PC-9 (cell line): ENCODE data around the gene TMEM240. TPM values are rescaled to one million over a fixed set of nuclear protein-coding genes. Genes with fewer than 3 reads are reported as not detected.

Experiments used
- BruUV-seq: library from RNA; stranded (reverse); fragments of 400-500 nt; replicated peaks from 2 replicates; lab custom pipeline; 2021; lab: Mats Ljungman, UMichigan
- CTCF ChIA-PET: fragments of 300-600 bp; sonication (Branson Sonifier 250); formaldehyde crosslinking; loops from one replicate; lab custom pipeline; 2022; ENCODE audit warnings: antibody characterized with exemption; lab: Charles Lee
- POLR2A ChIA-PET: fragments of 300-600 bp; sonication (Branson Sonifier 250); formaldehyde crosslinking; loops from one replicate; lab custom pipeline; 2022; ENCODE audit warnings: antibody characterized with exemption; ENCODE audit not compliant: unreplicated experiment; lab: Charles Lee
- DNase-seq, 2 experiments: peaks; one replicate each; pipeline versions ENCODE4 v3.0.0 to v3.0.0-alpha.2; 2015 to 2022; ENCODE audit warnings: mixed read lengths in 1 of 2
- H2AFZ ChIP-seq: fragments of 200-600 bp; sonication (generic); 2 replicates; pipeline ENCODE4 v1.8.1; 2017; ENCODE audit warnings: antibody characterized with exemption
- H3F3A ChIP-seq: fragments of 200-600 bp; sonication (generic); 2 replicates; pipeline ENCODE4 v1.8.1; 2017; ENCODE audit warnings: antibody characterized with exemption, mild to moderate bottlenecking, low read depth; ENCODE audit not compliant: insufficient read depth
- H3K27ac ChIP-seq: fragments of 200-600 bp; sonication (generic); 2 replicates; pipeline ENCODE4 v1.6.1; 2016; ENCODE audit warnings: mixed run types
- H3K27me3 ChIP-seq: fragments of 200-600 bp; sonication (generic); 2 replicates; pipeline ENCODE4 v1.6.1; 2016; ENCODE audit warnings: low read depth, mixed run types; ENCODE audit not compliant: insufficient read depth
- H3K36me3 ChIP-seq: fragments of 200-600 bp; sonication (generic); 2 replicates; pipeline ENCODE4 v1.6.1; 2016; ENCODE audit warnings: low read depth, mixed run types
- H3K4me1 ChIP-seq: fragments of 200-600 bp; sonication (generic); replicated peaks from 2 replicates; pipeline ENCODE4 v1.6.1; 2016; ENCODE audit warnings: mixed run types; ENCODE audit not compliant: insufficient read depth
- H3K4me2 ChIP-seq: fragments of 200-600 bp; sonication (generic); 2 replicates; pipeline ENCODE4 v1.6.1; 2017; ENCODE audit warnings: mixed run types
- H3K4me3 ChIP-seq: fragments of 200-600 bp; sonication (generic); 2 replicates; pipeline ENCODE4 v1.6.1; 2016; ENCODE audit warnings: mixed run types
- H3K79me2 ChIP-seq: fragments of 200-600 bp; sonication (generic); 2 replicates; pipeline ENCODE4 v1.6.1; 2017; ENCODE audit warnings: low read depth, mixed run types
- H3K9me2 ChIP-seq: fragments of 200-600 bp; sonication (generic); 2 replicates; pipeline ENCODE4 v1.8.1; 2017; ENCODE audit warnings: mild to moderate bottlenecking; ENCODE audit not compliant: insufficient read depth
- H3K9me3 ChIP-seq: fragments of 200-600 bp; sonication (generic); 2 replicates; pipeline ENCODE4 v1.8.1; 2016; ENCODE audit warnings: low read depth; ENCODE audit not compliant: insufficient read depth
- H4K20me1 ChIP-seq: fragments of 200-600 bp; sonication (generic); 2 replicates; pipeline ENCODE4 v1.8.1; 2017; ENCODE audit not compliant: insufficient read depth
- CTCF ChIP-seq: fragments of 200-600 bp; sonication (generic); conservative IDR thresholded peaks from 2 replicates; pipeline ENCODE4 v1.6.1; 2017; ENCODE audit warnings: mixed run types, antibody characterized with exemption, mild to moderate bottlenecking, moderate library complexity
- EZH2 ChIP-seq: fragments of 200-600 bp; sonication (generic); IDR thresholded peaks from 2 replicates; pipeline ENCODE4 v1.8.0; 2017; ENCODE audit warnings: antibody characterized with exemption, low read depth
- intact Hi-C: fragments of 100-400 bp; cut with micrococcal nuclease; formaldehyde crosslinking; loops from one replicate; pipeline ENCODE4 v1.10.0; 2022; ENCODE audit not compliant: unreplicated experiment
- total RNA-seq: library from RNA; stranded (reverse); gene quantifications from 2 replicates; pipeline ENCODE4 v1.2.3, GENCODE V29; 2021

The TMEM240 gene
- total RNA-seq, 1 experiment from 2014 or later = 8.3 TPM

DNA sequence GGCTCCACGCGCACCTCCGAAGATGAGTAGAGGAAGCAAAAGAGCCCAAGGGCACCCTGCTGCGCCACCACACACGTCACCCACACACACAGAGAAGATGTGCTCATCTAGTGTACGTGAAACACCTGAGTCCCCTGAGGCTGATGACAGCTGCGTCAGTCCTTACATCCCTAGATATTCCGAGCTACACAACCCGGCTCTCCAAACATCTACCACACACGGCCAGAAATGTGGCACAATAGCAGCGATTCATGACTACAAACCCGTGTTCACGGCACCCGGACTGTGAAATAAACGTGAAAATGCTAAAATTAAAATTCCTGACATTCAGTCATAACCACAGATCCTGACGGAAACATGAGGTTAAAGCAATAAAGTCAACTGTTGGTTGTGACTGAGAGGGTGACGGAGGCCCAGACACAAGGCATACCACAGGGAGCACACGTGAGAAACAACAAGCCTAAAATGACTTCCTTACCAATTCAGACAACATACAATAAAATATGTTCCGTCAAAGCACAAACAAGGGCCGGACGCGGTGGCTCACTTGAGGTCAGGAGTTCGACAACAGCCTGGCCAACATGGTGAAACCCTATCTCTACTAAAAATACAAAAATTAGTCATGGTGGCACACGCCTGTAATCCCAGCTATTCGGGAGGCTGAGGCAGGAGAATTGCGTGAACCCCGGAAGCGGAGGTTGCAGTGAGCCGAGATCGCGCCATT is 26.9 kb upstream of the TMEM240 start:
- POLR2A ChIA-PET = no interaction called here
- H3K36me3 ChIP-seq = 0 out of 2 replicates have a peak, but pooled peaks cover 19% of the 10 kb centered on the region

GRCh38 chr1:1565340-1565739 is 24.9 kb upstream of the TMEM240 start:
- Histone ChIP-seq H3K9me3 (no peaks in the 10 kb centered on the region), H3K9me2 (no peaks in the 10 kb centered on the region), H2AFZ (no peak overlapping the region), H3K27ac (no peak overlapping the region), H3K79me2 (peaks cover 77% of the 10 kb centered on the region), H3K36me3 (0 out of 2 replicates have a peak, but pooled peaks cover 21% of the 10 kb centered on the region), H3K4me2 (no peak overlapping the region), H4K20me1 (peaks cover 80% of the 10 kb centered on the region), H3F3A (peaks cover 1% of the 10 kb centered on the region; the same call in 1 of the 2 replicates), H3K27me3 (no peaks in the 10 kb centered on the region), H3K4me3 (no peak overlapping the region), H3K4me1 (no peaks in the 10 kb centered on the region)
- intact Hi-C loops = no loop called here
- BruUV-seq = no TSS peak
- POLR2A ChIA-PET = no interaction called here
- CTCF ChIA-PET = no interaction called here
- no peak for TF ChIP-seq CTCF
- no peak for TF ChIP-seq EZH2
- DNase-seq = no peak

More for the DNA sequence above, 26.9 kb upstream of the TMEM240 start:
- TF ChIP-seq CTCF = no peak
- no peak for TF ChIP-seq EZH2
- Histone ChIP-seq H3K4me3 (no peak overlapping the region), H3K4me2 (no peak overlapping the region), H3K9me2 (no peaks in the 10 kb centered on the region), H3K27ac (no peak overlapping the region), H2AFZ (no peak overlapping the region), H3K9me3 (no peaks in the 10 kb centered on the region), H3K4me1 (no peaks in the 10 kb centered on the region), H3K79me2 (peaks cover 93% of the 10 kb centered on the region), H4K20me1 (peaks cover 93% of the 10 kb centered on the region), H3F3A (peaks cover 4% of the 10 kb centered on the region; the same call in 1 of the 2 replicates), H3K27me3 (no peaks in the 10 kb centered on the region)
- DNase-seq = no peak
- CTCF ChIA-PET = no interaction called here
- intact Hi-C loops = no loop called here
- no TSS peak for BruUV-seq

GRCh38 chr1:1564268-1564667 is 23.8 kb upstream of the TMEM240 start:
- ChIA-PET POLR2A (no interaction called here), CTCF (no interaction called here)
- H3K9me3 ChIP-seq = no peaks in the 10 kb centered on the region

More at GRCh38 chr1:1564268-1564667, 23.8 kb upstream of the TMEM240 start:
- TF ChIP-seq EZH2 (no peak), CTCF (no peak)
- no TSS peak for BruUV-seq
- H3K9me2 ChIP-seq = no peaks in the 10 kb centered on the region
- peaks cover 72% of the 10 kb centered on the region for H3K79me2 ChIP-seq
- H3K36me3 ChIP-seq = 0 out of 2 replicates have a peak, but pooled peaks cover 19% of the 10 kb centered on the region
- intact Hi-C loops = no loop called here
- DNase-seq = no peak
- H3K4me3 ChIP-seq = no peak overlapping the region
- H2AFZ ChIP-seq = no peak overlapping the region
- H3K27ac ChIP-seq = no peak overlapping the region
- peaks cover 7% of the 10 kb centered on the region; the same call in 1 of the 2 replicates for H3F3A ChIP-seq
- no peak overlapping the region for H3K4me2 ChIP-seq
- H4K20me1 ChIP-seq = peaks cover 77% of the 10 kb centered on the region
- no peaks in the 10 kb centered on the region for H3K27me3 ChIP-seq
- no peaks in the 10 kb centered on the region for H3K4me1 ChIP-seq
